DND-41 (cell line): ENCODE measurements around the gene MAP4.

Experiments
- CTCF ChIP-seq: IDR thresholded peaks from 2 replicates; pipeline ENCODE4 v1.5.1; 2012; ENCODE audit warnings: borderline replicate concordance, low read length, moderate library complexity, mild to moderate bottlenecking; ENCODE audit not compliant: poor library complexity, severe bottlenecking; ENCODE audit errors: extremely low read depth
- EZH2 ChIP-seq: IDR thresholded peaks from 3 replicates; pipeline ENCODE4 v1.6.1; 2012; ENCODE audit warnings: borderline replicate concordance, low read depth, mild to moderate bottlenecking, moderate library complexity, low read length, inconsistent platforms; ENCODE audit not compliant: severe bottlenecking

- no peak for TF ChIP-seq CTCF
- no peak for TF ChIP-seq EZH2
Measured at GRCh38 chr3:47890126-47890827, 125.9 kb downstream of the MAP4 start.
